ENCODE results near the gene SLC9A7. TPM values are rescaled to one million over a fixed set of nuclear protein-coding genes. Genes with fewer than 3 reads are reported as not detected.

Gene SLC9A7
- total RNA-seq, 4 donors from 2014 or later: 0.82 to 29.2 (median 2.3) TPM

DNA sequence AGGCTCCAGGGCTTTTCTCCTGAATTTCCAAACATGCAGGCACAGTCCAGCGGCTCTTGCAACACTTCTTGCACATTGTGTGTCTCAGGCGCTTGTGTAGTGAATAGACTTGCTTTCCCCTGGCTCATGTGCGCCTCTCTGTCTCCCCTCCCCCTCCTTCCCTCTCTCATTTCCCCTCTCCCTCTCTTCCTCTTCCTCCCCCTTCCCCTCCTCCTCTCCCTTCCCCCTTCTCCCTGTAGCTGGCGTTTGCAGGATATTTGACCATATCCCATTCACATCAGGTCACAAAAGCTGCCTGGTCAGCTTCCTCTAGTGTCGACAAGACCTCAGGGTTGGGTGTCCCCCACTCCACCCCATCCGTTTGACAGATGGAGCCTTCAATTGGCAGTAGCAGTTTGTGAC lies 182.9 kb downstream of the SLC9A7 start:
- peaks cover 0 to 14% (median 10%) of the 10 kb centered on the region in 4 donors for H3K4me1 ChIP-seq
- H3K27me3 ChIP-seq: peaks cover 7% of the 10 kb centered on the region
- no peaks in the 10 kb centered on the region for H3K36me3 ChIP-seq
- no peak for DNase-seq
- H3K9me3 ChIP-seq: no peaks in the 10 kb centered on the region
- WGBS, 2 donors (ENCODE audit: low coverage in 1 of 2): 51% methylated on average over 6 of the region's 6 CpGs; no CpG with 5 or more reads in 1 of the 2 donors
- peak overlapping the region in 1 of 4 donors; percentile 46 for H3K27ac ChIP-seq
- in situ Hi-C loops (cut with MboI; ENCODE audit: low pct_ligation_motif_present in 1 of 4, low pct_unique_long_range_greater_than_20kb in 1 of 4, low sequenced_read_pairs in 3 of 4) (loop anchor here in 1 of 4 donors (5.0 kb wide), 1 partner anchor 61 kb away; no protein-coding TSS in a partner anchor), intact Hi-C loops (cut with DNase I; ENCODE audit: low total_unique reads) (loop anchor here (5.0 kb wide), 1 partner anchor 474 kb away; no protein-coding TSS in a partner anchor)
- peak overlapping the region in 1 of 4 donors; percentile 66 for H3K4me3 ChIP-seq
- TF ChIP-seq POLR2A (IDR thresholded peaks at IDR 0.05) (no peak), POLR2AphosphoS5 (IDR thresholded peaks at IDR 0.05) (no peak), EP300 (IDR thresholded peaks at IDR 0.05; ENCODE audit: low read depth) (no peak), CTCF (IDR thresholded peaks at IDR 0.05) (no peak)

GRCh38 chrX:46575586-46575985 lies 183.3 kb downstream of the SLC9A7 start:
- Histone ChIP-seq H3K9me3 (no peaks in the 10 kb centered on the region), H3K4me3 (peak overlapping the region in 3 of 4 donors; percentile 48 to 66 (median 48)), H3K4me1 (peaks cover 0 to 14% (median 10%) of the 10 kb centered on the region in 4 donors), H3K27me3 (peaks cover 7% of the 10 kb centered on the region), H3K27ac (peak overlapping the region in 3 of 4 donors; percentile 28 to 81 (median 76)), H3K36me3 (no peaks in the 10 kb centered on the region)
- no peak for DNase-seq
- in situ Hi-C loops (cut with MboI; ENCODE audit: low pct_ligation_motif_present in 1 of 4, low pct_unique_long_range_greater_than_20kb in 1 of 4, low sequenced_read_pairs in 3 of 4): loop anchor here in 1 of 4 donors (5.0 kb wide), 1 partner anchor 62 kb away; no protein-coding TSS in a partner anchor
- TF ChIP-seq POLR2A (IDR thresholded peaks at IDR 0.05): no peak
- TF ChIP-seq POLR2AphosphoS5 (IDR thresholded peaks at IDR 0.05): no peak
- no peak for TF ChIP-seq EP300 (IDR thresholded peaks at IDR 0.05; ENCODE audit: low read depth)
- no peak for TF ChIP-seq CTCF (IDR thresholded peaks at IDR 0.05)
- intact Hi-C loops (cut with DNase I; ENCODE audit: low total_unique reads): loop anchor here (5.0 kb wide), 1 partner anchor 473 kb away; no protein-coding TSS in a partner anchor
- WGBS, 2 donors (ENCODE audit: low coverage in 1 of 2): 73 to 80% methylated on average over 1 to 6 of the region's 6 CpGs

DNA sequence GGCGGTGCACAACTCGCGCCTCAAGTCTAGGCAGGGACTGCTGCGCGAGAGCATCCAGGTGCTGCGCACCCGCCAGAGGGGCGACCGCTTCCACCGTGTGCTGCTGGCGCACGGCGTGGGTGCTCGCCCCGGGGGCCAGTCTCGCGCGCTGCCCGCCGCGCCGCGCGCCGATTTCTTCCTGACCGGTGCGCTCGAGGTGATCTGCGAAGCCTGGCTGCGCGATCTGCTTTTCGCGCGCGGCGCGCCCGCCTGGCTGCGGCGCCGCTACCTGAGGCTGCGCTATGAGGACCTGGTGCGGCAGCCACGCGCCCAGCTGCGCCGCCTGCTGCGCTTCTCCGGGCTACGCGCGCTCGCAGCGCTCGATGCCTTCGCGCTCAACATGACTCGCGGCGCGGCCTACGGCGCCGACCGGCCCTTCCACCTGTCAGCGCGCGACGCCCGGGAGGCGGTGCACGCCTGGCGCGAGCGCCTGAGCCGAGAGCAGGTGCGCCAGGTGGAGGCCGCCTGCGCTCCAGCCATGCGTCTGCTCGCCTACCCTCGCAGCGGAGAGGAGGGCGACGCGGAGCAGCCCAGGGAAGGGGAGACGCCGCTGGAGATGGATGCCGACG lies 184.0 kb downstream of the SLC9A7 start:
- intact Hi-C loops (cut with DNase I; ENCODE audit: low total_unique reads): loop anchor here (5.0 kb wide), 1 partner anchor 473 kb away; no protein-coding TSS in a partner anchor
- 67% methylated on average over 70 of the region's 90 CpGs; no CpG with 5 or more reads in 1 of the 2 donors for WGBS, 2 donors (ENCODE audit: low coverage in 1 of 2)
- H3K4me3 ChIP-seq: peak overlapping the region; percentile 48 to 66 (median 54)

More for the DNA sequence above, 184.0 kb downstream of the SLC9A7 start:
- no peak for DNase-seq
- TF ChIP-seq CTCF (IDR thresholded peaks at IDR 0.05) (no peak), EP300 (IDR thresholded peaks at IDR 0.05; ENCODE audit: low read depth) (no peak)
- Histone ChIP-seq H3K4me1 (peaks cover 0 to 14% (median 10%) of the 10 kb centered on the region in 4 donors), H3K27ac (peak overlapping the region; percentile 32 to 81 (median 78)), H3K27me3 (peaks cover 7% of the 10 kb centered on the region), H3K36me3 (no peaks in the 10 kb centered on the region), H3K9me3 (no peaks in the 10 kb centered on the region)
- in situ Hi-C loops (cut with MboI; ENCODE audit: low pct_ligation_motif_present in 1 of 4, low pct_unique_long_range_greater_than_20kb in 1 of 4, low sequenced_read_pairs in 3 of 4): loop anchor here in 2 of 4 donors (5.0 to 25.0 kb wide), 2 partner anchors 62 to 212 kb away; no protein-coding TSS in a partner anchor

Measured in transverse colon (tissue), 4 donors.